ENCODE results near the gene GLT8D2. TPM values are rescaled to one million over a fixed set of nuclear protein-coding genes. Genes with fewer than 3 reads are reported as not detected.

The GLT8D2 gene, protein sequence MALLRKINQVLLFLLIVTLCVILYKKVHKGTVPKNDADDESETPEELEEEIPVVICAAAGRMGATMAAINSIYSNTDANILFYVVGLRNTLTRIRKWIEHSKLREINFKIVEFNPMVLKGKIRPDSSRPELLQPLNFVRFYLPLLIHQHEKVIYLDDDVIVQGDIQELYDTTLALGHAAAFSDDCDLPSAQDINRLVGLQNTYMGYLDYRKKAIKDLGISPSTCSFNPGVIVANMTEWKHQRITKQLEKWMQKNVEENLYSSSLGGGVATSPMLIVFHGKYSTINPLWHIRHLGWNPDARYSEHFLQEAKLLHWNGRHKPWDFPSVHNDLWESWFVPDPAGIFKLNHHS
- total RNA-seq (1 to 10 TPM; 5.7 to 8.1 TPM), polyA plus RNA-seq (ENCODE audit: insufficient read depth, low read depth, low replicate concordance) (17.3 TPM)
- long read RNA-seq, donor 1, partial matches to known transcripts, result 7 of 11 reads
- long read RNA-seq, donor 1, other reads (novel, unspliced or antisense), result 0 of 11 reads
- long read RNA-seq, donor 2, transcript GLT8D2-201 (11 exons, 1,880 nt), result major isoform, 5 of 17 reads
- long read RNA-seq, donor 2, partial matches to known transcripts, result 12 of 17 reads
- long read RNA-seq, donor 2, other reads (novel, unspliced or antisense), result 0 of 17 reads

GRCh38 chr12:104049903-104050356, at the start of gene GLT8D2:
Gene GLT8D2 (minus strand): TSS chr12:104050187. CDS start chr12:104019648, 30,539 bp downstream.
- H3K27me3 ChIP-seq, result no peaks in the 10 kb centered on the region
- H3K4me3 ChIP-seq, result peak within 1 kb of the TSS; percentile 37 to 56
- TF ChIP-seq POLR2A (IDR thresholded peaks at IDR 0.05), result no peak
- no peak for TF ChIP-seq CTCF (IDR thresholded peaks at IDR 0.05)
- H3K27ac ChIP-seq, result peak within 1 kb of the TSS in 1 of 2 donors; percentile 62
- 0% methylated on average over 24 of the region's 24 CpGs for WGBS, 2 donors
- H3K36me3 ChIP-seq (ENCODE audit: low read depth, missing control alignments), result no peaks in the 10 kb centered on the region
- intact Hi-C loops (cut with DNase I; ENCODE audit: low total_unique reads), result no loop called here
- no peaks in the 10 kb centered on the region for H3K9me3 ChIP-seq
- peaks cover 6% of the 10 kb centered on the region for H3K4me1 ChIP-seq
- DNase-seq, result peak; percentile 68

GRCh38 chr12:104097954-104098353, 48.0 kb upstream of the GLT8D2 start:
- DNase-seq, result no peak
- no peak overlapping the region for H3K27ac ChIP-seq
- intact Hi-C loops (cut with DNase I; ENCODE audit: low total_unique reads), result no loop called here
- H3K4me3 ChIP-seq, result no peak overlapping the region
- no peaks in the 10 kb centered on the region for H3K9me3 ChIP-seq
- no peak for TF ChIP-seq CTCF (IDR thresholded peaks at IDR 0.05)
- TF ChIP-seq POLR2A (IDR thresholded peaks at IDR 0.05), result no peak
- WGBS, 2 donors, result 96 to 100% methylated on average over 2 of the region's 2 CpGs
- H3K36me3 ChIP-seq (ENCODE audit: low read depth, missing control alignments), result no peaks in the 10 kb centered on the region
- H3K27me3 ChIP-seq, result no peaks in the 10 kb centered on the region
- no peaks in the 10 kb centered on the region for H3K4me1 ChIP-seq

DNA sequence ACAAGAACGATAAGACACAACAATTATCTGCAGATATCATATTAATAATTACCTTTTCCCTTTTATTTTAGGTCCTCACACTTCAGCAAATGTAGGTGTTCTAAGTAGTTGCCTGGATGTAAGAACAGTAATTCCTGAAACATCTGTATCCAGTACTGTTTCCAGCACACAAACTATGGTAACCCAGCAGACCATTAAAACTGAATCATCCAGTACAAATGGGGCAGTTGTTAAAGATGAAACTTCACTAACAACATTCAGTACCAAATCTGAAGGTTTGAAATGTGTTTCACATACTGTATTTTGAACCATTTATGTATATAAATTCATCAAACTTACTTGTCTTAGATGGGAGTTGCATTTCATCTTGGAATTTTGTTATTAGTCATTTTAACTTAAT, 45.3 kb upstream of the GLT8D2 start:
- TF ChIP-seq POLR2A (IDR thresholded peaks at IDR 0.05), result no peak
- TF ChIP-seq CTCF (IDR thresholded peaks at IDR 0.05), result no peak
- Histone ChIP-seq H3K27me3 (no peaks in the 10 kb centered on the region), H3K4me1 (no peaks in the 10 kb centered on the region), H3K4me3 (no peak overlapping the region), H3K9me3 (no peaks in the 10 kb centered on the region), H3K27ac (no peak overlapping the region), H3K36me3 (ENCODE audit: low read depth, missing control alignments) (no peaks in the 10 kb centered on the region)
- intact Hi-C loops (cut with DNase I; ENCODE audit: low total_unique reads), result no loop called here
- 77 to 89% methylated on average over 1 of the region's 1 CpG for WGBS, 2 donors
- DNase-seq, result no peak

GRCh38 chr12:104094284-104094683, 44.3 kb upstream of the GLT8D2 start:
- Histone ChIP-seq H3K9me3 (no peaks in the 10 kb centered on the region), H3K36me3 (ENCODE audit: low read depth, missing control alignments) (no peaks in the 10 kb centered on the region), H3K27me3 (no peaks in the 10 kb centered on the region), H3K4me3 (no peak overlapping the region), H3K27ac (no peak overlapping the region), H3K4me1 (no peaks in the 10 kb centered on the region)
- DNase-seq, result no peak
- 88 to 97% methylated on average over 3 of the region's 3 CpGs for WGBS, 2 donors
- intact Hi-C loops (cut with DNase I; ENCODE audit: low total_unique reads), result no loop called here
- TF ChIP-seq POLR2A (IDR thresholded peaks at IDR 0.05), result no peak

DNA sequence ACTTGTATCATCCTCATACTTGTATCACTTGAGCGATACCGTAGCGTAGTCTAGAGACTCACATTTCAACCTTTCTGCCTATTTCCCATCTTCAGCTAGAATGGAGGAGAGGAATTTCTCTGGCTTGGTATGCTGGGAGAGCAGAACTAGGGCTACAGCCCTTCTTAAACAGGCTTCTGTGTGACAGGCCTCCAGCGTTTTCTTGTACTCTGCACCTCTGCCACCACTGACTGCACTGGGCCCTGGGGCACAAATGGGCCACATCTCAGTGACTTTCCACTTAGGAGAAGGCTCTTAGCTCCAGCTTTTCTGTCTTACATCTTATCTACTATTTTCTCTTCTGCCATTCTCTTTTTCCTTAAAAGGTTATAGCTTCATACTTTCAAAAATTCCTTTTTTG, 41.1 kb upstream of the GLT8D2 start:
- WGBS, 2 donors, result 90 to 97% methylated on average over 4 of the region's 4 CpGs
- no peaks in the 10 kb centered on the region for H3K9me3 ChIP-seq
- TF ChIP-seq CTCF (IDR thresholded peaks at IDR 0.05), result no peak
- no peak for TF ChIP-seq POLR2A (IDR thresholded peaks at IDR 0.05)
- DNase-seq, result no peak
- no peak overlapping the region for H3K27ac ChIP-seq
- no peak overlapping the region for H3K4me3 ChIP-seq
- H3K36me3 ChIP-seq (ENCODE audit: low read depth, missing control alignments), result no peaks in the 10 kb centered on the region
- no peaks in the 10 kb centered on the region for H3K27me3 ChIP-seq
- no peaks in the 10 kb centered on the region for H3K4me1 ChIP-seq
- intact Hi-C loops (cut with DNase I; ENCODE audit: low total_unique reads), result no loop called here

Measured in testis (tissue), 5 donors.